H1 (cell line): ENCODE results near the gene VWA5B2. TPM values are rescaled to one million over a fixed set of nuclear protein-coding genes. Genes with fewer than 3 reads are reported as not detected.
A peak's percentile ranks its signal among the peaks of the same experiment; 100 is the strongest.

Experiments
- CTCF ChIA-PET: fragments of 300-600 bp; sonication (Branson Sonifier 250); formaldehyde crosslinking; loops from one replicate; lab custom pipeline; 2021; ENCODE audit not compliant: partially characterized antibody; lab: Charles Lee
- POLR2A ChIA-PET: fragments of 300-600 bp; sonication (Branson Sonifier 250); formaldehyde crosslinking; loops from one replicate; lab custom pipeline; 2021; ENCODE audit warnings: inconsistent platforms; ENCODE audit not compliant: partially characterized antibody; lab: Charles Lee
- DNase-seq, 2 experiments: peaks; one replicate each; pipeline versions ENCODE4 v3.0.0 to v3.0.0-alpha.2; 2010 to 2022; ENCODE audit warnings: low spot score in 2 of 2, low read depth in 1 of 2, mixed read lengths in 1 of 2
- FAIRE-seq: peaks from 2 replicates; lab custom pipeline; 2011; peaks lifted over from hg19 to GRCh38; lab: Jason Lieb, UNC
- H2AFZ ChIP-seq: 2 replicates; pipeline ENCODE4 v1.8.1; 2012; ENCODE audit warnings: low read length, inconsistent platforms
- H2AK5ac ChIP-seq: 2 replicates; pipeline ENCODE4 v1.6.1; 2013; ENCODE audit warnings: low read depth, low read length
- H2BK120ac ChIP-seq: replicated peaks from 2 replicates; pipeline ENCODE3; 2013; ENCODE audit warnings: low read depth, low read length, inconsistent platforms
- H2BK12ac ChIP-seq: 2 replicates; pipeline ENCODE4 v1.6.1; 2013; ENCODE audit warnings: low read depth, low read length
- H2BK15ac ChIP-seq: 2 replicates; pipeline ENCODE4 v1.6.1; 2013; ENCODE audit warnings: low read length
- H2BK20ac ChIP-seq: 2 replicates; pipeline ENCODE4 v1.6.1; 2013; ENCODE audit warnings: low read length
- H2BK5ac ChIP-seq: 2 replicates; pipeline ENCODE4 v1.6.1; 2013; ENCODE audit warnings: low read depth, low read length
- H3K14ac ChIP-seq: 2 replicates; pipeline ENCODE4 v1.6.1; 2013; ENCODE audit warnings: inconsistent platforms; ENCODE audit not compliant: insufficient read length
- H3K18ac ChIP-seq: 2 replicates; pipeline ENCODE4 v1.6.1; 2013; ENCODE audit warnings: low read length; ENCODE audit errors: extremely low read depth
- H3K23ac ChIP-seq: 2 replicates; pipeline ENCODE4 v1.6.1; 2013; ENCODE audit warnings: inconsistent platforms; ENCODE audit not compliant: insufficient read length
- H3K23me2 ChIP-seq: 2 replicates; pipeline ENCODE4 v1.6.1; 2013; ENCODE audit warnings: low read depth, low read length
- H3K27ac ChIP-seq: 2 replicates; pipeline ENCODE4 v1.6.1; 2011; ENCODE audit warnings: low read depth, low read length, inconsistent platforms
- H3K27me3 ChIP-seq, 4 experiments: replicated peaks in 1 of 4; 1 replicate in 1 of 4; 2 replicates in 3 of 4; pipeline versions ENCODE4 v1.6.1 to v1.8.1; 2011 to 2013; ENCODE audit warnings: low read length in 3 of 4, mild to moderate bottlenecking in 3 of 4, inconsistent platforms in 2 of 4, mixed read lengths in 2 of 4, moderate library complexity in 1 of 4; ENCODE audit not compliant: control insufficient read depth in 3 of 4, insufficient read depth in 3 of 4; ENCODE audit errors: extremely low read depth in 1 of 4
- H3K36me3 ChIP-seq, 4 experiments: 2 replicates each; pipeline versions ENCODE4 v1.6.1 to v1.8.1; 2011 to 2013; ENCODE audit warnings: mild to moderate bottlenecking in 4 of 4, low read length in 3 of 4, moderate library complexity in 2 of 4, control low read depth in 1 of 4, inconsistent platforms in 1 of 4; ENCODE audit not compliant: insufficient read depth in 4 of 4, control insufficient read depth in 2 of 4
- H3K4ac ChIP-seq: replicated peaks from 2 replicates; pipeline ENCODE3; 2013; ENCODE audit warnings: low read length, low read depth, mixed read lengths, inconsistent platforms; ENCODE audit not compliant: insufficient read length
- H3K4me1 ChIP-seq, 4 experiments: replicated peaks in 1 of 4; 1 replicate in 1 of 4; 2 replicates in 3 of 4; pipeline versions ENCODE4 v1.6.1 to v1.8.1; 2011 to 2013; ENCODE audit warnings: low read length in 3 of 4, inconsistent platforms in 2 of 4, mixed read lengths in 1 of 4; ENCODE audit not compliant: insufficient read depth in 4 of 4, control insufficient read depth in 3 of 4
- H3K4me2 ChIP-seq, 2 experiments: 2 replicates each; pipeline versions ENCODE4 v1.6.1 to v1.8.1; 2011 to 2013; ENCODE audit warnings: low read depth in 2 of 2, low read length in 2 of 2, control low read depth in 1 of 2, inconsistent platforms in 1 of 2, mild to moderate bottlenecking in 1 of 2; ENCODE audit not compliant: insufficient read depth in 1 of 2
- H3K4me3 ChIP-seq, 4 experiments: fragments of 200-600, 300-600 bp in 1 of 4; sonication (generic), shearing (Covaris generic), sonication (Bioruptor Twin) in 1 of 4; 2 replicates each; pipeline versions ENCODE4 v1.5.1 to v1.8.1; 2011 to 2016; ENCODE audit warnings: low read length in 4 of 4, low read depth in 3 of 4, control low read depth in 2 of 4, inconsistent platforms in 2 of 4, mild to moderate bottlenecking in 2 of 4, mixed read lengths in 1 of 4, moderate library complexity in 1 of 4; ENCODE audit not compliant: insufficient read depth in 2 of 4; ENCODE audit errors: extremely low read depth in 1 of 4
- H3K56ac ChIP-seq: replicated peaks from 2 replicates; pipeline ENCODE3; 2013; ENCODE audit warnings: low read depth, mild to moderate bottlenecking, mixed read lengths, low read length, inconsistent platforms; ENCODE audit not compliant: insufficient read length
- H3K79me1 ChIP-seq: 2 replicates; pipeline ENCODE4 v1.6.1; 2013; ENCODE audit warnings: low read depth, low read length, control low read depth
- H3K79me2 ChIP-seq, 2 experiments: 2 replicates each; pipeline versions ENCODE4 v1.6.1 to v1.8.1; 2012 to 2013; ENCODE audit warnings: low read length in 2 of 2, mild to moderate bottlenecking in 2 of 2, inconsistent platforms in 1 of 2; ENCODE audit not compliant: insufficient read depth in 2 of 2, control insufficient read depth in 1 of 2
- H3K9ac ChIP-seq, 4 experiments: replicated peaks in 1 of 4; 1 replicate in 1 of 4; 2 replicates in 3 of 4; pipeline versions ENCODE4 v1.6.1 to v1.8.1; 2011 to 2013; ENCODE audit warnings: low read depth in 3 of 4, low read length in 3 of 4, control low read depth in 2 of 4, mild to moderate bottlenecking in 2 of 4, moderate library complexity in 2 of 4, inconsistent platforms in 1 of 4; ENCODE audit errors: extremely low read depth in 1 of 4
- H3K9me3 ChIP-seq, 2 experiments: 2 replicates each; pipeline versions ENCODE4 v1.6.1 to v1.8.1; 2012 to 2013; ENCODE audit warnings: mild to moderate bottlenecking in 2 of 2, moderate library complexity in 2 of 2, control low read depth in 1 of 2, inconsistent platforms in 1 of 2, low read depth in 1 of 2, low read length in 1 of 2, mixed read lengths in 1 of 2; ENCODE audit not compliant: insufficient read depth in 2 of 2
- H4K20me1 ChIP-seq, 2 experiments: replicated peaks in 1 of 2; 2 replicates each; pipeline versions ENCODE3 to v1.8.1; 2011 to 2013; ENCODE audit warnings: inconsistent platforms in 2 of 2, low read length in 2 of 2, mild to moderate bottlenecking in 1 of 2; ENCODE audit not compliant: insufficient read depth in 2 of 2, control insufficient read depth in 1 of 2
- H4K5ac ChIP-seq: 2 replicates; pipeline ENCODE4 v1.6.1; 2013; ENCODE audit warnings: low read length, low read depth, mixed read lengths, inconsistent platforms; ENCODE audit not compliant: insufficient read length
- H4K8ac ChIP-seq: 2 replicates; pipeline ENCODE4 v1.8.0; 2013; ENCODE audit warnings: mild to moderate bottlenecking, moderate library complexity, low read length, inconsistent platforms; ENCODE audit not compliant: insufficient read depth; ENCODE audit errors: extremely low read depth
- H4K91ac ChIP-seq: replicated peaks from 2 replicates; pipeline ENCODE3; 2013; ENCODE audit warnings: low read length, mixed read lengths, inconsistent platforms; ENCODE audit not compliant: insufficient read length
- EP300 ChIP-seq, 2 experiments: IDR thresholded peaks; 1 replicate in 1 of 2; 2 replicates in 1 of 2; pipeline ENCODE4 v1.6.1; 2011 to 2012; ENCODE audit warnings: low read depth in 2 of 2, low read length in 2 of 2, mild to moderate bottlenecking in 2 of 2, borderline replicate concordance in 1 of 2, inconsistent platforms in 1 of 2, moderate library complexity in 1 of 2
- EZH2 ChIP-seq: fragments of 200-600 bp; sonication (generic); IDR thresholded peaks from 2 replicates; pipeline ENCODE4 v1.7.1; 2012; ENCODE audit warnings: low read depth, mild to moderate bottlenecking, moderate library complexity, low read length, inconsistent platforms; ENCODE audit not compliant: severe bottlenecking
- KDM4A ChIP-seq: IDR thresholded peaks from one replicate; pipeline ENCODE4 v1.7.1; 2012; ENCODE audit warnings: low read depth, mild to moderate bottlenecking, moderate library complexity, low read length, inconsistent platforms; ENCODE audit not compliant: severe bottlenecking
- RAD21 ChIP-seq, 2 experiments: IDR thresholded peaks in 1 of 2; conservative IDR thresholded peaks in 1 of 2; 2 replicates each; pipeline ENCODE4 v1.6.1; 2011; ENCODE audit warnings: low read depth in 2 of 2, low read length in 2 of 2, improper control_type of control experiment in 1 of 2, inconsistent platforms in 1 of 2, mild to moderate bottlenecking in 1 of 2, moderate library complexity in 1 of 2
- RNF2 ChIP-seq: fragments of 200-900, 300-1000 bp; sonication (generic); IDR thresholded peaks from 2 replicates; pipeline ENCODE4 v1.7.1; 2016; ENCODE audit warnings: borderline replicate concordance, low read depth, mild to moderate bottlenecking, antibody characterized with exemption, low read length; ENCODE audit not compliant: poor library complexity, severe bottlenecking; ENCODE audit errors: missing control alignments
- SP2 ChIP-seq: IDR thresholded peaks from 2 replicates; pipeline ENCODE4 v1.6.1; 2012; ENCODE audit warnings: mild to moderate bottlenecking, low read length, inconsistent platforms
- SRF ChIP-seq: IDR thresholded peaks from 2 replicates; pipeline ENCODE4 v1.6.1; 2011; ENCODE audit warnings: mild to moderate bottlenecking, low read depth, low read length, moderate library complexity
- WGBS, 2 experiments: shearing (Covaris generic) in 1 of 2; methylation state at CpG; one replicate each; pipeline versions ENCODE4 v1.1.6 to v1.1.7; 2013 to 2015; ENCODE audit warnings: low lambda C conversion rate in 2 of 2, mixed read lengths in 2 of 2, inconsistent platforms in 1 of 2, low coverage in 1 of 2, missing lambda C conversion rate in 1 of 2; ENCODE audit not compliant: insufficient replicate concordance in 2 of 2, insufficient coverage in 1 of 2, insufficient read length in 1 of 2; ENCODE audit errors: extremely low coverage in 1 of 2, missing lambda C conversion rate in 1 of 2; 5-methylcytosine and 5-hydroxymethylcytosine counted together
- long read RNA-seq, 2 experiments: library from RNA in 1 of 2; library from capped mRNA in 1 of 2; stranded (forward); transcript quantifications; one replicate each; pipeline ENCODE4 v2.0.0, GENCODE V29; 2021; ENCODE audit warnings: inconsistent platforms in 1 of 2
- polyA minus RNA-seq, 3 experiments: library from RNA; depleted of rRNA, polyadenylated mRNA; stranded (reverse); fragments of >200 nt; gene quantifications; 1 replicate in 2 of 3; 2 replicates in 1 of 3; pipeline ENCODE4 v1.2.3, GENCODE V29; 2011
- polyA plus RNA-seq, 7 experiments: library from polyadenylated mRNA; depleted of rRNA in 3 of 7; stranded (reverse) in 5 of 7; unstranded in 2 of 7; fragments of >200 nt in 5 of 7; fragments of 200-250 nt in 2 of 7; gene quantifications; 1 replicate in 5 of 7; 2 replicates in 1 of 7; 4 replicates in 1 of 7; pipeline versions ENCODE4 v1.2.1 to v1.2.3, GENCODE V29; 2011 to 2013; ENCODE audit warnings: missing spikeins in 2 of 7, mixed read lengths in 2 of 7
- total RNA-seq: library from RNA; stranded (reverse); fragmentation: NEBNext Ultra II Directional; extraction: Animal tissue kit (Norgen Biotek cat#: 25700); gene quantifications from 2 replicates; pipeline ENCODE4 v1.2.1, GENCODE V29; 2021

VWA5B2 gene
- total RNA-seq (0.50 and 0.56 TPM in 2 replicates), polyA plus RNA-seq (2011; rRNA removed) (0.53 and 0.88 TPM in 2 replicates), polyA minus RNA-seq (2011; rRNA and poly(A)+ RNA removed) (0.41 and 0.44 TPM in 2 replicates)
- 0.37 TPM for polyA plus RNA-seq (2011; cell fraction: cytosol; rRNA removed)
- 3.0 TPM for polyA plus RNA-seq (2011; cell fraction: nucleus; rRNA removed)
- 0.29 to 0.72 TPM (median 0.41 TPM) in 4 replicates for polyA plus RNA-seq (2012, experiment 1 of 2)
- 0.70 TPM for polyA plus RNA-seq (2012, experiment 2 of 2)
- 0.28 TPM for polyA plus RNA-seq (2013, experiment 1 of 2)
- polyA plus RNA-seq (2013, experiment 2 of 2) = 0.17 TPM
- polyA minus RNA-seq (2011; cell fraction: cytosol; rRNA and poly(A)+ RNA removed) = 0.37 TPM
- 1.5 TPM for polyA minus RNA-seq (2011; cell fraction: nucleus; rRNA and poly(A)+ RNA removed)
- long read RNA-seq, experiment 1 = 0 reads
- long read RNA-seq, experiment 2 = 0 reads

DNA sequence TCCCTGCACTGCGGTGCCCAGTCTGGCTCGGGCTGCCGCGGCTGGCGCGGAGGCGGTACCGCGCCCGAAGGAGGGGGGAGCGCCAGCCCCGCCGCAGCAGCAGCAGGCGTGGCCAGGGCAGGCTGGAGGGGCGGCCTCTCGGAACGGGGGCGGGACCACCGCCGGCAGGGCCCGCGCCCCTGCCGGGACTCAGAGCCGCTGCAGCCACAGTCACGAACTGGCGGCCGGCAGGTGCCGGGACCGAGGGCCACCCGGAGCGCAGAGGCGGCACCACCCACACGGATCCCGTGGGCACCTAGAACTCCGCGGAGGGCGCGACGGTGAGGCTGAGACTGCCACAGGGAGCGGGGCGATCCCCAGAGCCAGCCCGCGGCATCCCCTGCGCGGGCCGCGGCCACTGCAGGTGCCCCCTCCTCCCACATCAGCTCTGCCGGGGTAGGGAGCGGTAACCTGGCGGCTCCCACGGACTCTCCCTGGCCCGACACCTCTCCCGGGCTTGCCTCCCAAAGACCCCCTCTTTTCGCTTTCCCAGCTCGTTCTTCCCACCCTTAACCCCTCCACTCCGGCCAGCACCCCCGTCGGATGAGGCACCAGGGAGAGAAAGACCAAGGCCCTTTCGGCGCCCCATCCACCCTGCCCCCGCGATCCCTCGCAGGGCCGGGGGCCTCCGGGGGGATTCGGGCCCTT is at the start of gene VWA5B2:
Gene VWA5B2 (plus strand): TSS at position 192 of the 687 bp plus-strand sequence. CDS start 944 bp downstream, outside the sequence.
- peaks cover 0 to 20% (median 4%) of the 10 kb centered on the region in 4 experiments; a peak in 5 of 7 replicates for H3K4me1 ChIP-seq
- no peak within 1 kb of the TSS for H2BK15ac ChIP-seq
- ChIA-PET POLR2A (interaction anchor here (0.5 to 2.5 kb wide), 10 partner anchors 10 to 90 kb away, joined by 3 to 10 read pairs (median 3); partner anchors contain the start of genes ABCF3 and EEF1AKMT4), CTCF (interaction anchor here (1.1 to 10.3 kb wide), 10 partner anchors 11 to 324 kb away, joined by 3 to 183 read pairs (median 27); partner anchors contain the start of genes CAMK2N2 and EEF1AKMT4)
- no peak within 1 kb of the TSS for H3K14ac ChIP-seq
- H3K36me3 ChIP-seq = peaks cover 0 to 8% (median 0%) of the 10 kb centered on the region in 4 experiments; a peak in 1 of 8 replicates
- H3K79me2 ChIP-seq = no peaks in the 10 kb centered on the region
- peaks cover 11% of the 10 kb centered on the region; the same call in 1 of the 2 replicates for H3K23me2 ChIP-seq
- no peak within 1 kb of the TSS for H2BK20ac ChIP-seq
- no peak within 1 kb of the TSS for H4K91ac ChIP-seq
- peak within 1 kb of the TSS; percentile 61 to 96 for H3K4me2 ChIP-seq
- no peak within 1 kb of the TSS for H4K5ac ChIP-seq
- no peaks in the 10 kb centered on the region for H3K79me1 ChIP-seq
- H3K18ac ChIP-seq = no peak within 1 kb of the TSS; the same call in 1 of the 2 replicates
- no peak within 1 kb of the TSS for H3K4ac ChIP-seq
- no peaks in the 10 kb centered on the region for H3K9me3 ChIP-seq
- FAIRE-seq = no peak
- H2BK12ac ChIP-seq = no peak within 1 kb of the TSS; the same call in 1 of the 2 replicates
- DNase-seq = peak in 1 of 2 experiments; percentile 86
- no peak within 1 kb of the TSS for H3K27ac ChIP-seq
- peak within 1 kb of the TSS; percentile 33 to 59 (median 45) for H3K4me3 ChIP-seq
- peaks cover 4 to 7% of the 10 kb centered on the region in 2 experiments for H4K20me1 ChIP-seq
- peaks cover 35 to 60% (median 53%) of the 10 kb centered on the region in 4 experiments for H3K27me3 ChIP-seq
- no peak within 1 kb of the TSS for H3K23ac ChIP-seq
- no peak within 1 kb of the TSS for H2BK120ac ChIP-seq
- WGBS, 2 experiments = 5% methylated on average over 48 of the region's 66 CpGs; no CpG with 5 or more reads in 1 of the 2 experiments
- no peak within 1 kb of the TSS for H4K8ac ChIP-seq
- no peak within 1 kb of the TSS for H2AK5ac ChIP-seq
- peak within 1 kb of the TSS; percentile 27; the same call in 1 of the 2 replicates for H2AFZ ChIP-seq
- no peak within 1 kb of the TSS for H3K9ac ChIP-seq
- no peak within 1 kb of the TSS for H2BK5ac ChIP-seq
- no peak within 1 kb of the TSS for H3K56ac ChIP-seq
- no peak for TF ChIP-seq RNF2
- no peak; a peak in 1 of 4 replicates for TF ChIP-seq RAD21 (IDR thresholded peaks at IDR 0.05 in 1 of 2, conservative IDR thresholded peaks at IDR 0.05 in 1 of 2; ENCODE audit: low read depth in 2 of 2, low read length in 2 of 2)
- no peak for TF ChIP-seq SRF
- TF ChIP-seq EZH2 = peak; percentile 62
- TF ChIP-seq SP2 = no peak
- no peak for TF ChIP-seq KDM4A
- TF ChIP-seq EP300 (IDR thresholded peaks at IDR 0.05; ENCODE audit: borderline replicate concordance in 1 of 2, low read depth in 2 of 2, low read length in 2 of 2) = no peak
